A172 (cell line): ENCODE measurements around the gene OTOGL. TPM values are rescaled to one million over a fixed set of nuclear protein-coding genes. Genes with fewer than 3 reads are reported as not detected.
"Not testable (repeated sequence)": the region's sequence is repeated elsewhere in the genome, so short reads cannot be mapped to it uniquely, and the experiment has no call there.

Source experiments
- DNase-seq: peaks from one replicate; pipeline ENCODE4 v3.0.0-alpha.2; 2015; ENCODE audit warnings: low spot score
- total RNA-seq: library from RNA; depleted of rRNA; stranded (reverse); fragments of >200 nt; shearing (Covaris generic); gene quantifications from 2 replicates; pipeline ENCODE4 v1.2.3, GENCODE V29; 2014

Gene OTOGL
- total RNA-seq, 1 experiment from 2014 or later: 0.67 TPM

GRCh38 chr12:80186727-80187217, 87.4 kb downstream of the OTOGL start:
- DNase-seq: peak; percentile 87

DNA sequence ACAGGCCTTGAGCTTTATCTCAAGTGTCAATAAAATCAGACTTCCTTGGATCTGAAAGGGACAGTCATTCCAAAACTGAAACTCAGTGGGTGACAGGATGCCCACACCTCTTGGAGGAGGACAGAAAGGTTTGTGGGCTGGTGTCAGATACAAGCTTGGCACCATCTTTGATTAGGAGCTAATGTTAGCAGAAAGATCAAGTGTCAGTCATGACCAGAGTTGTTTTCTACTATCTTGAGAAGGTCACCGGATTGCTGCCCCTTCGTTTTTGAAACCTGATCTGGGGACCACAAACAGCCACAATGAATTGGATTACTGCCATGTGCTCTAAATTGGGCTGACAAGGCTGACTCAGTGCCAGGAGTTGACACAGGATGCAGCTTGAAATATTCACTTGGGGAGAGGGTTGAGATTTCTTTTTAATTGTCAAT, 88.3 kb downstream of the OTOGL start:
- peak; percentile 56 for DNase-seq

DNA sequence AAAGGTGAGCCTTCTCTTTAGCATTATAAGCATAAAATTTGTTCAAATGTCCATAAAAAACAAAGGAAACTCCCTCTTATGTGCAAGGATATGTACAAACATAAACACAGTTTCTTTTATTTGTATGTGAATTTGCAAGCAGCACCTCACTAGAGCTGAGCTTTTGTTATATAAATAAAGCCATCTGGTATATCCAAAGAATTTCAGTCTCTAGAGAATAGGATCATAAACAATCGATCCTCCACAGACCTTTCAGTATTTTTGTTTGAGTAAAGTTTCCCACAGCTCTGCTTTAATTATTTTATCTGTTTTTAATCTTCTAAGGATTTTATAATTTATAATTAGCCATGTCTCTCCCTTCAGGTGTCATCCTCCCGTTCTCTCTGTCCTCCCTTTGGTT, 89.2 kb downstream of the OTOGL start:
- no peak for DNase-seq

- DNase-seq: no peak
Measured at GRCh38 chr12:80189241-80189640, 89.9 kb downstream of the OTOGL start.

DNA sequence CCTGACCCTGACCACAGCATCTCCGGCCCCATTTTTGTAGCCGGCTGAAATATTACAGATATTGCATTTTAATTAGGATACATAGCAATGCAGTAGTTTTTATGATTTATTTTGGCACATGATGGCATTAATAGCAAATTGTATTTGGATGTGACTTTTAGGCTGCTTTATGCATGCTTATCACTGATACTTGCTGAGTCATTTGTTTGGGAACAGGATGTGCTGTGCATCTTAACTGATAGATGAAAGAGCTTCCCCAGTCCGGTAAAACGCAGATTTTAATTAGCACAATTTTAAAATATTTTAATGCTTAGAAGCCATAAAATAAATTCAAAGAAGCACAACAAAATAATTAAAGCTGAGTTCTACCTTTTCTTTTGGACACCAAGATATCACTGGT, 90.7 kb downstream of the OTOGL start:
- DNase-seq: peak; percentile 38

GRCh38 chr12:80192087-80192486, 92.8 kb downstream of the OTOGL start:
- no peak for DNase-seq

- no peak for DNase-seq
Measured at GRCh38 chr12:80193865-80194264, 94.5 kb downstream of the OTOGL start.

DNA sequence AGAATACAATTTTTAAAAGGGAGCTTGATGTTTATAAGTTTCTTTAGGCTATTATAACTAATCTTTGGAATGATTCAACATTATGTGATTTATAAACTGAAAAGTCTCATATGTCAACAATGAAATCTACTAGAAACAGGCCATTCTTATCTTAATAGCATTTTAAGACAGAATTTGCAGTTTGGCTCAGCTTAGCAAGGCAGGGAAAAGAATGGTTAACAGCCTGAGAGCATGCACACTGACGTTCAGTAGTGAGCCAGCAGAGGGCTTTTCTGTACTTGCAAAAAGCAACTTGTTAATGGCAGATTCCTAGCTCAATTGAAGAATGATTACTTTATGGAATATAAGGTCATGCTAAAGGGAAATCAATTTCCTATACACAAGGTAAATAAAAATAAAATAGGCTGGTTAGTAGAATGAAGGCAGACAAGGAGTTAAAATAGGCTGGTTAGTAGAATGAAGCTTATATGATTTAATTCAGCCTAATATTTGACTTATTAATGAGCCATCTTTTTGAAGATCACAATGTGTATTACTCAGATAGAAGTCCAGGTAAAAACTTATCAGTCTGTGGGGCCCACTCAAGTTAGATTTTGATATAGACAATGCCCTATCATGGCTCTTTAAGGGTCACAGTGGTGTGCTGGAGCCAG, 95.9 kb downstream of the OTOGL start:
- DNase-seq: peak; percentile 60

GRCh38 chr12:80195737-80196136, 96.4 kb downstream of the OTOGL start:
- DNase-seq: no peak

DNA sequence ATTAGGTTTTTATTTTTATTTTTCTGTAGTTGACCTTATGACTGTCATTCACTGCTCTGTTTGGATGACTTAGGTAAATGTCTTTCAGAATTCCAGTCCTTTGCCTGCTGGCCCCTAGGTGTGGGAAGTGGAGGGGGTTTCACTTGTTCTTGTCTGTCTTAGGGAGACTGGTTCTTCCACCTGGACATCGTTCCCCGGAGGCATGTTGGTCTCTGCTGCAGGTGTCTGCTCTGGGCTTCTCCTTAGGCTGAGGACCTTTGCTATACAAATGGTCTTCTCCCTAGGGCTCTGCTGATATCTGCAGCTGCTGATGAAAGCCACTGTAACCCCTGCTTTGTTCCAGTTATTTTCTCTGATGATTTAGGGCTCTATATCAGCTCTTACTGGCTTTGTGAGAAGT, 97.1 kb downstream of the OTOGL start:
- no peak for DNase-seq

DNA sequence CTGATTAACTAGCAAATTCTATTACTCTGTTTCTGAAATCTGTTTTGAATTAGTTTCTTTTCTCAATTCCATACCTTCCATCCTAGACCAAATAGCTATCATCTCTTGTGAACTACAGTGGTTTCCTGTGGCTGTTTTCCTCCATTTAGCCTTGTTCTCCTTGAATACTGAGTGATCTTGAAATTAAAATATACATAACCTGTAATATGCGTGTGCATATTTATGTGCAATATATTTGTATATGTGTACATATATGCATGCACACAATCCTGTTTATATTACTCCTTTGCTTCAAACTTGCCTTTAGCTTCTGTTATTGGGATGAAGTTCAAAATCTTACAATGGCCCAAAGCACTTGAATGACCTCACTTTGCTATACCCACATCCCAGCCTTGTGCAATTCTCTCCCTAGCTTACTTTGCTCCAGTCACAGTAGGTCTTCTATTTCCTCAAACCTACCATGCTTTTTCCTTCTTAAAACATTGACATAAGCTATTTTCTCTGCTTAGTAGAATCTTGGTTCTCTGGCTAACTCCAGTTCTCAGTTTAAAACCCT, 99.5 kb downstream of the OTOGL start:
- DNase-seq: no peak

- DNase-seq: no peak
Measured at GRCh38 chr12:80199931-80200330, 100.6 kb downstream of the OTOGL start.

DNA sequence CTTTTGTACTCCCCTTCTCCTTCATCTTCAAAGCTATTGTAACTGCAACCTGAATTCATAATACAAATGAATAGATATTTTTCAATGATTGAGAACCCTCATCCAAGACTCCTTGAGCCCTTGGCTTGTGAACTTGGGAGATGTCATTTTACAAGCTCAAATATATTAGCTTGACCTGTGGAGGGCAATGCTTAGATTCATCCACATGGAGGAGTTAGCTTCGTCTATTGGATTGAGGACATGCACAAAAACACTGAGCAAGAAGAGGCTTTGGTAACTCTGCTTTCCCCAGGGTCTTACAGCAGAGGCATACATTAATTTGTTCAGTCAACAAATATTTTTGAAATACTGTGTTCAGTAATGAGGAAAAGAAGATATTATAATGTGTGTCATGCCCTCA, 101.1 kb downstream of the OTOGL start:
- no peak for DNase-seq

- DNase-seq: no peak
Measured at GRCh38 chr12:80201908-80202307, 102.6 kb downstream of the OTOGL start.

DNA sequence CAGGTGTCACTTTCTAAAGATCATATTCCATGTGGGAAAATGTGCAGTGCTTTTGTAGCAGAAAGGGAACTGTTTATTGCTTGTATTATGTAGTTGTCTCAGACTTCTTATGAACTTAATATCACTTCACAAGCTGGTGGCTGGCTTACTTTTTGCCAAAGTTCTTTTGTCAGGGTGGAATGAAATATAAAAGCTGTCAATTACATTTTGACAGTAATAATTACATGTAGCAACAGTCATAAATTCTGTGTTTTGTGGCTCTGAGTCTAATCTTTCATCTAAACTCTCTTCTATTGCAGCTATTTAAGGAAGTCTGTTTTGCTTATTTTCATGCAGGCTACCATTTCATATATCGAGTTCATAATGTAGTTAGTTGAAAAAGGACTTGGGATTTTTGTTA, 106.6 kb downstream of the OTOGL start:
- DNase-seq: no peak

GRCh38 chr12:80208071-80208470, 108.7 kb downstream of the OTOGL start:
- no peak for DNase-seq

DNA sequence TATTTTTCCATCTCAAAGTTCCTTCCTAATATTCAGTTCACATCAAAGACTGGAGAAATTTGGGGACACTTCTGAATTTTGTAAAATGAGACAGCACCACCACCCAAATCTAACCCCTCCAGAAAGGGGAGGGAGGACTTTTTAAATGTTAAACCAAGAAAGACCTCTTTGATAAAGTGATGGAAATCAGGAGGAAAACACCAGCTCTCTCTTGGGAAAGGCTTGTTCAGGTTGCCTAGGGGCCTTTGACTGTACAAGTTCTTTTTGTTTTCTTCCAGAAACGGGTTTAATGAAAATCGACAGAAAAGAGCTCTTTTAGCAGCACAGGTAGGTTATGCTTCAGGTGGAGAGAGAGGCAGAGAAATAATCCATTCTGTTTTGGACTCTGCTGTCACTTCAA, 112.3 kb downstream of the OTOGL start:
- DNase-seq: no peak

DNA sequence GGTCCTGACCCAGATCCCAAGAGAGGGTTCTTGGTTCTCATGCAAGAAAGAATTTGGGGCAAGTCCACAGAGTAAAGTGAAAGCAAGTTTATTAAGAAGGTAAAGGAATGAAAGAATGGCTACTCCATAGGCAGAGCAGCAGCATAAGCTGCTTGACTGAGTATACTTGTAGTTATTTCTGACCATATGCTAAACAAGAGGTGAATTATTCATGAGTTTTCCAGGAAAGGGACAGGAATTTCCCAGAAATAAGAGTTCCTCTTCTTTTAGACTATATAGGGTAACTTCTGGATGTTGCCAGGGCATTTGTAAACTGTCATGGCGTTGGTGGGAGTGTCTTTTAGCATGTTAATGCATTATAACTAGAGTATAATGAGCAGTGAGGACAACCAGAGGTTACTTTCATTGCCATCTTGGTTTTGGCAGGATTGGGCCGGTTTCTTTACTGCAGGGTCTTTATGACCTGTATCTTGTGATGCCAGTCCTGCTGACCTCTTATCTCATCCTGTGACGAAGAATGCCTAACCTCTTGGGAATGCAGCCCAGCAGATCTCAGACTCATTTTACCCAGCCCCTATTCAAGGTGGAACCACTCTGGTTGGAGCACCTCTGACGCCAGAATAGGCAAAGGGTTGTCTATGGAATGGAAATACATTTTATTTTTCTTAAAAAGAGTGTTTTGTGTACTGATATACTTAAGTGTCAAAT, 113.8 kb downstream of the OTOGL start:
- DNase-seq: no peak

DNA sequence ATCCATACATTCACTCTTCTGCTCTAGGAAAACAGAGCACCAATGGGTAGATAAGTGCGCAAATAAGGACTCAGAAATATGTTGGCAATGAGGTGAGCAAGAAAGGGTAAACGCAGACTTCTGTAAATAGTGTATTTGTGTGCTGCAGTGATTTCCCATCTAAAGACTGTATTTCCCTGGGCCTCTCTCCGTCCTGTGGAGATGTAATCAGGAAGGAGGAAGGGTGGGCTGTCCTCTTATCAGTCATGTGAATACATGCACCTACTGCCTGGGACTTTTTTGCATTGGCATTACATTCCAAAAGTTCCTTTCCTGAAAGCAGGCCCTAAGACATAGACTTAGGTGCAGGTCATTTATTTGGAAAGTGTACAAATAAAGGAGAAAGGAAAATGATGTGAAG, 114.5 kb downstream of the OTOGL start:
- DNase-seq: no peak

- DNase-seq: no peak
Measured at GRCh38 chr12:80217011-80217535, 117.7 kb downstream of the OTOGL start.

DNA sequence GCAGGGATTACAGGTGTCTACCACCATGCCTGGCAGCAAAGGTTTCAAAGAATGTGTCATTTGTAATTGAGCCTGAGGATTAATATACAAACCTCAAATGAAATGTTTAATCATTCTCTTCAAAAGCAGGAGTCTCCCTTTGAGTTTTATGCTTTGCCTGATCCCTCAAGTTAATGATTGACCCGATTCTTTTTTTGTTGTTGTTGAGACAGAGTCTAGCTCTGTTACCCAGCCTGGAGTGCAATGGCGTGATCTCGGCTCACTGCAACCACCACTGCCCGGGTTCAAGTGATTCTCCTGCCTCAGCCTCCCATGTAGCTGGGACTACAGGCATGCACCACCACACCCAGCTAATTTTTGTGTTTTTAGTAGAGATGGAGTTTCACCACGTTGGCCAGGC, 119.6 kb downstream of the OTOGL start:
- not testable (repeated sequence) for DNase-seq

DNA sequence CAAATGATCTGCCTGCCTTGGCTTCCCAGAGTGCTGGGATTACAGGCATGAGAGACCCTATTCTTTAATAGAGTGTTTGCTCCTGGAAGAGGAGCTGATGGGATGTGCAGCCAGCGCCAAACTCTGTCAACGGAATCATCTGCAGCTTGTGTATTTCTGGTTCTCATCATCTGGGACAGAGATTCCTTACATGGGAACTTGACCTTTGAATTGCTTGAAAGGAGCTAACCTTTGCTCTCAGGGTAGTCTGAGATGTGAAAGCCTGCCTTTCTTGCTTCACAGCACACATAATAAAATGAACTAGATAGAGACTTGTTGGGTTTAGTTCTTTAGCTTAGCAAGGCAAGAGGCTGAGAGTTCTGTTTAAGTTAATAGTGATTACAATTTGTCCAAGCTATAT, 120.0 kb downstream of the OTOGL start:
- DNase-seq: no peak

DNA sequence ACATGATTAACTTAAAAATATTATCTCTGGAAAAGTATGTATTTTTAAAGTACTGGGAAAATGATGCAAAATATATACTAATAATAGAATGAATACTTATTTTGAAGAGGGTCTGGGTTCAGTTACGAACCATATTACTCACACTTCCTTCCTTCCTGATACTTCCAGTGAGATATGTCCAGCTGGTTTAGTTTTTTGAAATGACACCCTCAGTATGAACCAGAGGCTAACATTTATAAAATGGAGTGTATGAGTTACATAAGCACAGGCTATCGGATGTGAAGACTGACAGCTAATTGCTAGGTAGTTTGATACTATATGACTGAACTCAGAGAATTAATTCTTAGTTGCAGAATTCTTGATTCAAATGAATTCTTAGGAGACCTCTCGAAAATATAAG, 122.9 kb downstream of the OTOGL start:
- DNase-seq: no peak
